Right ventricle myocardium inferior (tissue), 1 donor: ENCODE data around the gene SLC7A9. TPM values are rescaled to one million over a fixed set of nuclear protein-coding genes. Genes with fewer than 3 reads are reported as not detected.

Source experiments
- total RNA-seq: library from RNA; stranded (reverse); fragmentation: NEBNext Ultra II Directional; extraction: Animal tissue kit (Norgen Biotek cat#: 25700); gene quantifications from one replicate; pipeline ENCODE4 v1.2.1, GENCODE V29; 2021
- donor health status: DM: no; HTN: yes; CAD: no; lungs with severe emphysema.

The SLC7A9 gene
- total RNA-seq, 1 donor from 2014 or later = 0.30 TPM

Other genes starting within 250 kb of the SLC7A9 start
- gene ANKRD27, start 194.6 kb downstream of the SLC7A9 start, total RNA-seq = 25.9 TPM
- gene RGS9BP, start 193.9 kb downstream of the SLC7A9 start, total RNA-seq = 12.5 TPM
- 23.8 TPM for gene NUDT19, start 177.9 kb downstream of the SLC7A9 start, total RNA-seq
- gene TDRD12, start 150.0 kb downstream of the SLC7A9 start, total RNA-seq = not detected
- 7.8 TPM for gene CEP89, start 102.2 kb upstream of the SLC7A9 start, total RNA-seq
- 0.46 TPM for gene FAAP24, start 102.5 kb upstream of the SLC7A9 start, total RNA-seq
- 3.0 TPM for gene RHPN2, start 195.1 kb upstream of the SLC7A9 start, total RNA-seq
- 6.5 TPM for gene GPATCH1, start 211.4 kb upstream of the SLC7A9 start, total RNA-seq